Endothelial cell (in vitro differentiated cells): ENCODE measurements around the gene GJD4. TPM values are rescaled to one million over a fixed set of nuclear protein-coding genes. Genes with fewer than 3 reads are reported as not detected.

ENCODE experiments used
- DNase-seq: peaks from one replicate; pipeline ENCODE4 v3.0.0; 2021; ENCODE audit warnings: low spot score
- H3K27ac Mint-ChIP-seq: one replicate; pipeline ENCODE4 v1.8.0; 2021; ENCODE audit warnings: mixed read lengths, inconsistent platforms; ENCODE audit not compliant: unreplicated experiment
- H3K27me3 Mint-ChIP-seq: one replicate; pipeline ENCODE4 v1.8.0; 2021; ENCODE audit warnings: mild to moderate bottlenecking, moderate library complexity, mixed read lengths, inconsistent platforms; ENCODE audit not compliant: unreplicated experiment
- H3K36me3 Mint-ChIP-seq: one replicate; pipeline ENCODE4 v1.8.0; 2021; ENCODE audit warnings: mild to moderate bottlenecking, low read depth, mixed read lengths, inconsistent platforms; ENCODE audit not compliant: unreplicated experiment
- H3K4me1 Mint-ChIP-seq: one replicate; pipeline ENCODE4 v1.8.0; 2021; ENCODE audit warnings: mild to moderate bottlenecking, mixed read lengths, inconsistent platforms; ENCODE audit not compliant: unreplicated experiment
- H3K4me3 Mint-ChIP-seq: one replicate; pipeline ENCODE4 v1.8.0; 2021; ENCODE audit warnings: mild to moderate bottlenecking, mixed read lengths, inconsistent platforms; ENCODE audit not compliant: unreplicated experiment
- H3K9me3 Mint-ChIP-seq: one replicate; pipeline ENCODE4 v1.8.0; 2021; ENCODE audit warnings: mixed read lengths, inconsistent platforms; ENCODE audit not compliant: unreplicated experiment
- total RNA-seq: library from RNA; stranded (reverse); fragmentation: NEBNext Ultra II Directional; extraction: Animal tissue kit (Norgen Biotek cat#: 25700); gene quantifications from one replicate; pipeline ENCODE4 v1.2.1, GENCODE V29; 2021; ENCODE audit not compliant: unreplicated experiment
- TF ChIP-seq, protein P1 (sequence below): fragments of 200-600 bp; sonication (generic); IDR thresholded peaks from one replicate; pipeline ENCODE4 v1.5.0; 2021; ENCODE audit warnings: antibody characterized with exemption; ENCODE audit not compliant: unreplicated experiment

Gene GJD4
- total RNA-seq, 1 donor from 2014 or later = not detected

DNA sequence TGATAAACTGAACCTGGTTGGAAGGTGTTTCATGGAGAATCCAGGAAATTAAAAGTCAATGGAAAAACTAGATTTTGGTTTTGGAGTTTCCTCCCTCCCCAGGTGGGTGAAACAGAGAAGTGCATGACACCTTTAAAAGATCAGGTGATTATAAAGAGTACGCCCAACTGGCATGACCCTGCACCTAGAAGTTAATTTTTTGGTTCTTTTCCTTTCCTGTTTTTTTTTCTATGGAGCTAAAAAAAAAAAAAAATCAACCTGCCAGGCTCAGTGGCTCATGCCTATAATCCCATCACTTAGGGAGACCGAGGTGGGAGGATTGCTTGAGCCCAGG, 7.9 kb downstream of the GJD4 start:
- Mint-ChIP-seq H3K4me1 (no peaks in the 10 kb centered on the region), H3K4me3 (no peak overlapping the region), H3K27me3 (peaks cover 4% of the 10 kb centered on the region), H3K36me3 (peaks cover 3% of the 10 kb centered on the region), H3K9me3 (peaks cover 6% of the 10 kb centered on the region), H3K27ac (no peak overlapping the region)
- DNase-seq = no peak
- TF ChIP-seq, protein P1, sequence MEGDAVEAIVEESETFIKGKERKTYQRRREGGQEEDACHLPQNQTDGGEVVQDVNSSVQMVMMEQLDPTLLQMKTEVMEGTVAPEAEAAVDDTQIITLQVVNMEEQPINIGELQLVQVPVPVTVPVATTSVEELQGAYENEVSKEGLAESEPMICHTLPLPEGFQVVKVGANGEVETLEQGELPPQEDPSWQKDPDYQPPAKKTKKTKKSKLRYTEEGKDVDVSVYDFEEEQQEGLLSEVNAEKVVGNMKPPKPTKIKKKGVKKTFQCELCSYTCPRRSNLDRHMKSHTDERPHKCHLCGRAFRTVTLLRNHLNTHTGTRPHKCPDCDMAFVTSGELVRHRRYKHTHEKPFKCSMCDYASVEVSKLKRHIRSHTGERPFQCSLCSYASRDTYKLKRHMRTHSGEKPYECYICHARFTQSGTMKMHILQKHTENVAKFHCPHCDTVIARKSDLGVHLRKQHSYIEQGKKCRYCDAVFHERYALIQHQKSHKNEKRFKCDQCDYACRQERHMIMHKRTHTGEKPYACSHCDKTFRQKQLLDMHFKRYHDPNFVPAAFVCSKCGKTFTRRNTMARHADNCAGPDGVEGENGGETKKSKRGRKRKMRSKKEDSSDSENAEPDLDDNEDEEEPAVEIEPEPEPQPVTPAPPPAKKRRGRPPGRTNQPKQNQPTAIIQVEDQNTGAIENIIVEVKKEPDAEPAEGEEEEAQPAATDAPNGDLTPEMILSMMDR = no peak

DNA sequence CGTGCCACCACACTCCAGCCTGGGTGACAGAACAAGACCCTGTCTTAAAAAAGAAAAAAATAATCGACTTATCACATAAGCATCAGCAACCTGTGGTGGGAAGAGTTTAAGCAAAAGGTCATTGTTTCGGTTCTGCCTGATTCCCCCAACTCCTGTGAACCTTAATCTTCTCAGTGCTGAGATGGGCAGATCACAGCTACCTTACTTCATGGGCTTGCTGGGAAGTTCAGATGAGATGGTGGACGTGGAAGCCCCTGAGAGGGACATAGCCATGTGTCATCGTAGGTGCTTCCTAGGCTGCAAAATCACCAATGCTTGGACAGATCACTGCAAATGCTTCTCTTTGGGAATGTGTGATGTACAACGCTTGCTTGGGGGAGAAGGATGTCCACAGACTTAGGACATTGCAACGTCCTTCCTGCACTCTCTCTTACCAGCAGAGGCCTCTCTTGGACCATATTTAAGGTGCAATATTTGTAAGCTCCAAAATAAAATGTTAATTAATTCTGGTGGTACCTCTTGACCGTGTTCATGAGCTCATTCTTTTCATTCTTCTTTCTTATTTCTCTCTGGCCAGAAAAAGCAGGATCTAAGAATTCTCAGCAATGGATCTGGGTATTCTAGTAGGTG, 8.6 kb downstream of the GJD4 start:
- no peak for DNase-seq

DNA sequence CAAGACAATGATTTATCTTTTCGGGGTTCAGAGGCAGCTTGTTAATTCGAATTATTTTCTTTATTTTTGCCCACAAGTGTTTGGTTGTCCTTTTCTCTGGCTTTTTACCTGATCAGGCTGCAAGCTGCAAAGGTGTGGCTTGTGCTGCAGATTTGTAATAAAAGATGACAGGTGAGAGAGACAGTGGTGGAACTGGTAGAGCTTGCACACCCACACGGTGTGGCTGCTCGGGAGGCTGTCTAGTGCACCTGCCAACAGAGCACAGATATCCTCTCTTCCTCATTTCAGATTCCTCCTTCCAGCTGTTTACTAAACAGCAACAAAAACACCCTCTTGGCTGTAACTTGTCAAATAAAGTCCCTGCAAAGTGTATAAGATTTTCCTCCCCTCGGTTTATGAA, 9.2 kb downstream of the GJD4 start:
- peaks cover 4% of the 10 kb centered on the region for H3K27me3 Mint-ChIP-seq
- H3K36me3 Mint-ChIP-seq = peaks cover 3% of the 10 kb centered on the region
- TF ChIP-seq, protein P1 = no peak
- no peak overlapping the region for H3K27ac Mint-ChIP-seq
- peaks cover 7% of the 10 kb centered on the region for H3K9me3 Mint-ChIP-seq
- no peak for DNase-seq
- no peak overlapping the region for H3K4me3 Mint-ChIP-seq
- no peaks in the 10 kb centered on the region for H3K4me1 Mint-ChIP-seq

More for the DNA sequence above, 8.6 kb downstream of the GJD4 start:
- no peak overlapping the region for H3K27ac Mint-ChIP-seq
- TF ChIP-seq, protein P1 = no peak
- H3K4me1 Mint-ChIP-seq = no peaks in the 10 kb centered on the region
- H3K9me3 Mint-ChIP-seq = peaks cover 6% of the 10 kb centered on the region
- H3K36me3 Mint-ChIP-seq = peaks cover 3% of the 10 kb centered on the region
- peaks cover 4% of the 10 kb centered on the region for H3K27me3 Mint-ChIP-seq
- no peak overlapping the region for H3K4me3 Mint-ChIP-seq

DNA sequence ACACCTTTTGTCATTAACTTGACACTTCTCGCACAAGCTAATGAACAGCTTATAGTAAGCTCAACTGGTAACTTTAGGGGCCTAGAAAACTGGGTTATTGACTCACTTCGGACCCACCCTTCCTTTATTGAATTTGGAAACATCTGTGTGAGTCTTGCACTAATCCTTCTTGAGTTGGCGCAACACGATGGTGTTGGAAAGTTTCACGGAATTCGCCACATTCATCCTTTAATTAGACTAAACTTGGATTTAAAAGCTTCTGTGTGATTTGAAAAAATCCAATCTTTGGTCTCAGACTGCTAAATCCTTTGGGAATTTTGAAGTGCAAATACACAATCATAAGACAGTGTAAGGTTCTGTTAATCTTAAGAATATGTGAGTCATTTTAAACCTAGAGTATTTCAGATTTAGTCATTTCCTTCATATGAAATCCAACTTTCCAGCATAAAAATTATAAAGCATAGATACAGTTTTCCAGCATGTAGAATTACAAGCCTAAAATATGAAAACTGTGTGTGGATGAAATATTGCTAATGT, 21.9 kb downstream of the GJD4 start:
- H3K36me3 Mint-ChIP-seq = peaks cover 4% of the 10 kb centered on the region
- H3K27me3 Mint-ChIP-seq = peaks cover 4% of the 10 kb centered on the region
- no peak for DNase-seq
- TF ChIP-seq, protein P1 = no peak
- no peaks in the 10 kb centered on the region for H3K4me1 Mint-ChIP-seq
- H3K9me3 Mint-ChIP-seq = no peaks in the 10 kb centered on the region
- H3K27ac Mint-ChIP-seq = no peak overlapping the region
- H3K4me3 Mint-ChIP-seq = no peak overlapping the region

DNA sequence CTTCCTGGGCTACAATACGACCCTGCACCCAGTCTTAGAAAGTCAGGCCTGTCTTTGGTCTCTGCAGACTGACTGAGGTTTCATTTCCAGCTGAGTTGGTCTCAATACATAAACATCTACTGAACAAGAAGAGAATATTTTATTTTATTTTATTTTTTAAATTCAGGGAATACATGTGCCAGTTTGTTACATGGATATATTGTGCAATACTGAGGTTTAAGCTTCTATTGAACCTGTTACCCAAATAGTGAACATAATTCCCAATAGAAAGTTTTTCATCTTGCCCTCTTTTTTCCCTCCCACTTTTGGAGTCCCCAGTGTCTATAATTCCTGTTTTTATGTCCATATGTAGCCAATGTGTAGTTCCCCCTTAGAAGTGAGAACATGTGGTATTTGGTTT, 26.3 kb downstream of the GJD4 start:
- no peaks in the 10 kb centered on the region for H3K9me3 Mint-ChIP-seq
- H3K36me3 Mint-ChIP-seq = no peaks in the 10 kb centered on the region

More for the DNA sequence above, 26.3 kb downstream of the GJD4 start:
- Mint-ChIP-seq H3K27me3 (peaks cover 3% of the 10 kb centered on the region), H3K4me3 (no peak overlapping the region), H3K4me1 (peaks cover 8% of the 10 kb centered on the region), H3K27ac (no peak overlapping the region)
- no peak for DNase-seq
- TF ChIP-seq, protein P1 = no peak
